Stimulated activated CD8-positive, alpha-beta memory T cell treated with anti-CD3 and anti-CD28 coated beads, Interleukin-4, amount 100 ng/mL, for 24 hours (primary cell): ENCODE data around the gene DIO3.

ENCODE experiments used
- DNase-seq: peaks from one replicate; pipeline ENCODE4 v3.0.0-alpha.2; 2020; ENCODE audit warnings: low read depth

DIO3 gene

DNA sequence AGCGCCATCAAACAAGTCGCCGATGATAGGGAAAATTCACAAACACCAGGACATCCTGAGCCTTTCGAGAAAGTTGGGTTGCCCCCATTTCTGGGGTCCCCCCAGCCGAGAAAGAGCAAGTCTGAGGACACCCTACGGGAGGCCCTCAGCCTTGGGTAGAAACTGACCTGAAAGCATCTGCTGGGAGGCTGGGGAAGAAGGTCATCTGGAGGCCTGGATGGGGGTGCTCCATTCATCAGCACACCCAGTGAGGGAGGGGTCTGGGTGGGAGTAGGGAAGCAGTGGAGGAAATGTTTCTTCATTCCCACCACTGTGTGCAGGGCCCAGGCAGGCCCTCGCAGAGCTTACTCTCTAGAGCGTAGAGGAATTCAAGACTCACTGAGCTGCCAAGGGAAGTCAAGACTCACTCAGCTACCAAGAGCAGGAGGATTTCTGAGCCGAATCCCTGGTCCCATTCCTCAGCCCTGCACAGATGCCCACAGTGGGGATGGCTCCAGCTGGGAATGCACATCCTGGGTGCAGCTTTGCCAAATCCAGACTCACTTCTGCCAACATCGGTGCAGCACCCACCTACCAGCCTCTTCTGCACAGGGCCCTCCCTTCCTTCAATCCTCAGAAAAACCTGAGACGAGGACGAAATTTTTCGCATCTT lies 38.1 kb downstream of the DIO3 start:
- no peak for DNase-seq

DNA sequence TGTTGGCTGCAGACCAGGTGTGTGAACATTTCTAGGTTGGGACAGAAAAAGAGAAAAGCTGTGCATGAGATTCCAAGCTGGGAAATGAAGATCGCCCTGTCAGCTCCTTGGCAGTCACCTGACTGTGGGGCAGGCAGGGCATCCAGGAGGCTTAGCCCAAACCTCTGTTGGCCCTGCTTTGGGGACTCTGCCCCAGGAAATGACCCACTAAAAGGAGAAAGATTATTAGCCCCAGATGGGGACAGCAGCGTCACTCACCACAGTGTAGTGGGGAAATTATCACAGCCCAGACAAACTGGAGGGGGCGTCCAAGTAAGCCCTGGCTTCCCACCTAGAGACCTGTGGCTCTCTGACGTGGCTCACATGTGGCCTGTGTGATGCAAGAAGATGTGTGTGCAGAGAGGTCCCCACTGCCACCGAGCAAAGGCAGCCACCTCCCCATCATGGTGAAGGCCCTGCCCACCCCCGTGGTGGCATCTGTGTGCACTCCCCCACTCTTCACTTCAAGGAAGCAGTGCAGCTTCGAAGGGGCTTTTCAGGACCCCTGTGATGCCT lies 39.1 kb downstream of the DIO3 start:
- DNase-seq, result no peak

DNA sequence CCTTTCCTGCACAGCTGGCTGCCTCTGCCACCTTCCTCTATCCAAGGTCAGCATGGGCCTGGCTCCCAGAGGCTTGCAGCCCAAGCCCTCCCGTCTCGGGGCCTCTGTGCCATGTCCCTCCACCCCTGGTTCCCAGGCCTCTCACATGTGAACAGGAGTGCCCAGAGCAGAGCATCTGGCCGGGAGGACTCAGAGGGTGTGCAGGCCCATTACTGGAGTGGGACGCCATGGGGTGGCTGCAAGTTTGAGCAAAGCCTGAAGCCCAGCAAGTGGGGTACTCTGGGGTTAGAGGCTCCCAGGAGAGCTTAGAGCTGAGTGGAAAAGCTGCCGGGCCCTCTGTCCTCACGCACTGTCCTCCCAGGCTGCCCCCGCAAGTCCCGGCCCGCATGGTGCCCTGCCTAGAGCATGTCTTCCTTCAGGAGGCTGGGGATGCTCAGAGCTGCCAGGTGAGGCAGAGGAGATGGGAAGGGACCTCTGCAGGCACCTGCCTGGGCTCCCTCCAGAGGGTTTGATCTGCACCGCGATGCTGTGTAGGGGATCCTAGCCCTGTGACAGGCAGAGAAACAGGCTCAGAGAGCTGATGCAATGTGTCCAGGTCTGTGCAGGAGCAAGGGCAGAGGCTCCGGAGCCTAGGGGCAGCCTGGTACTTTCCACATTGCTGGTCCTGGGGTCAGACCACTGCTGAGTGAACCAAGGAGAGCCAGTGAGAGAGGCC lies 39.8 kb downstream of the DIO3 start:
- DNase-seq, result no peak

DNA sequence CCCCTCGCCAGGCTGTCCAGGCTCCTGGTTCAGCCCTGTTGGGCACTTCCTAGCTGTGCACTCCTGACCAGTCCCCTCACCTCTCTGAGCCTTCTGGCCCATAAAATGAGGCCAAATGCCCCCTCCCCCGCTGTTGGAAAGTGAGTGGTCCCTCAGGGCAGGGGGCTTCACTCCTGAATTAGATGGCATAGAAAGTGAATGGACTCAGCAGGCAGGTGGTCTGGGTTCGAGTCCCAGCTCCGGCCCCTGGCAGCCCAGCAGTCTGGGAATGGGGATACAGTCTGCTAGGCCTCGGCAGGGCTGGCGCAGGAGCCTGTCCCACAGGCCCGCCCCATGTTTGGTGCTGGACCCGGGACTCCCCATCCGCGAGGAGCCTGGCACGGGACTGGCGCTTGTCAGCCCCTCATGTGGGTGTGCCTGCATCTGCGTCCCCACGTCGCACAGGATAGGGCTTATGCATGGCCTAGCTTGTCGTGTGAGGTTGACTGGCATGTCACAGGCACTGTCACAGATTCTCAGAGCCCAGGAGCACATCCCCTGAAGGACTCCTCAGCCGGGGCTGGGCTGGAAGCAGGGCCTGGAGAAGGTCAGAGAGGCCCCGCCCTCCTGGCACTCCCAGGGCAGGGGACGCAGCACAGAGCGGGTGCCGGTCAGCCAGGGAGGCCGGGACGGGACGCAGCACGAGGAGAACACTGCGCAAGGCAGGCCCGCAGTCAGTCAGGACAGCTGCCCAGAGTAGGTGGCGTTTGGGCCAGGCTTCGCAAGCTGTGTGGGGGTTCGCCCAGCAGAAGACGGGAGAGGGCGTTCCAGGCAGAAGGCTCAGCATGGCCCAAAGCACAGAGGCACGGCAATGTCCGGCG lies 40.5 kb downstream of the DIO3 start:
- DNase-seq, result no peak

DNA sequence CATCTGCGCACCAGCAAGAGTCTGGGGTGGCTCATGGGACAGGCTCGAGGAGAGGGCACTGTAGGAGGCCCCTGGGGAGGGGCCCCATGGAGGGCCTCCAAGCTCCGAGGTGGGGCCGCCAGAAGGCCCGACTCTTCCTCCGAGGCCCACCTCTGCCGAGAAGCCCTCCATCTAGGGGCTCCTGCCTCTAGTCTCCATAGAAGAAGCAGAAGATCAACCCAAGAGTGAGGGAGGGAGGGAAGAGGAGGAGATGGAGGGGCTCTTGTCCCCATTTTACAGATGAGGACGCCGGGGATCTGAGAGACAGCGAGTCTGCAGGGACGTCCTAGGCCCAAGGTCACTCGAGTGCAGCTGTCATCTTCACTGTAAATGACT lies 41.2 kb downstream of the DIO3 start:
- no peak for DNase-seq

DNA sequence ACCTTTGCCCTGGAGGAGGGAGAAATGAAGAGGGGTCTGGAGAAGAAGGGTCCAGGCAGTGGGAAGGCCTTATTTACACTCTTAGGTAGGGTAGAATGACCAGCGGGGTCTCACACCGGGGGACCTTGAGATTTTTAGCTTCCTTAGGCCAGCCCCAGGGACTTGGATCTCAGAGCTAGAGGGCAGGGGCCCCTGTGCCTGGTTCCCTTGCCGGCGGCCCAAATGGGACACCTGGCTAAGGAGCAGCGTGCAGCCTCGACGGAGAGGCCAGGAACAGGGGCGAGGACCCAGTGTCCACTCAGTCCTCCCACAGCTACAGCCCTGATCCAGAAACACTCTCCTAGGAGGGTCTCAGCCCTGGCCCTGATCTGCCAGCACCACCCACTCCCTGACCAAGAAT lies 41.8 kb downstream of the DIO3 start:
- DNase-seq, result no peak

DNA sequence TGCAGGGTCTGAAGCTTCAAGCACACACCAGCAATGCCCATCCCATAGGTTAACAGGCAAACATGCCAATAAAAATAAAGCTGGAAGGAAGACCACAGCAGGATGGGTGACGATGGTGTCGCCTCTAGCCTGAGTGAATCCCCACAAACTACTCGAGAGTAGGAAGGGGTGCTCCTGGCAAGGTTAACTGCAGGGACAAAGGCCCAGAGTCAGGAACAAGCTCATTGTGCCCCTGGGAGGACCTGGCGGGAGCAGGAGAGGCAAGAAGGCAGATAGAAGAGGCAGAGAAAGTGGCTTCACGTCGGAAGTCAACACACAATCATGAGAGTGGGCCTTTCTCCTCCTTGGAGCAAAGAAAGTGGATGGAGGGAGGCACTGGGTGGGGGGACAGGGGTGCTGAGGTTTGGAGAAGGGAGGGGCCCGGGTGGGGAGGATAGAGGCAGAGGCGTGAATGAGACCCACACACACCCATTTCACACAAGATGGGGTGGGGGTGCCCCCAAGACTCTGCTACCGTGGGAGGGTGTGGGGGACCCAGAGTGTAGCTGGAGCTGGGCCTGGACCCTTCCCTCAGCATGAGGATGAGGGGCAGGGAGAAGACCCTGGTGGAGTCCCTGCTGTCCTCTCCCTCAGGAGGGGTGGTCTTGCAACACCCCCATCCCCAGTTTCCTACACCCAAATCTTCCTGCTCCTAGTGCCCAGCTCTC lies 43.1 kb downstream of the DIO3 start:
- DNase-seq, result no peak

DNA sequence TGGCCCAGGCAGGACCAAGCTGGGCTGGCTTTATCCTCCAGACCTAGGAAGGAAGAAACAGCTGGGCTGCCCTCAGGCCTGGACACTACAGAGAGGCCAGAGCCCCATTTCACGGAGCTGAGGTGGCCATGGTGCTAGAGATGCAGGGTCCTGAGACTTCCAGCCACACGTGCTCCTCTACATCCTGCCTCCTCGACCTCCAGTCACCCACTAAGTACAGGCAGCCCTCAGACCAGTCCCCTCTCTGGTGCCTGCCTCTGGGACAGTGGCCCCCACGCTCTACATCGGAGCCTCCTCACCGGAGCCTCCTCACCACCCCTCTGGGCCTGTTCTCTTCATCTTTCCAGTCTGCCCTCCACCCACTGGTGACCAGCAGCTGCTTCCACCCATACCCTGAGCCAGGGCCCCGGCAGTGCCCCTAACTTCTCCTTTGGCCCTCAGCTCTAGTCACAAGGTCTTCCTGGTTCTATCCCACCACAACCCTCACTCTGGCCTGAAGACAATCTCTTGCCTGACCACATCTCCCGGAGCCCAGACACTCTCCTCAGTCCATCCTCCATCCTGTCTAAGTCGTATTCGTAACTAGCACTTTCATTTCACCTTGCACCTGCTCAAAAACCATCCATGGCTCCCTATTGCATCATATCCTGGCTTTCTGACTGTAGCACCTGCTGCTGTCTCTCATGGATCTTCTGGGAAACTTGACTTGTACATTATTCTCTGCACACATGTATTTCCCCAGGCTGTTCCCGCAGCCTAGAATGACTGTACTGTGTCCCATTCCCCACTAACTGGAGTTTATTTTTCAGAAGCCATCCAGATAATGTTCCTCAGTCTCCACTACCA lies 43.9 kb downstream of the DIO3 start:
- DNase-seq, result no peak

DNA sequence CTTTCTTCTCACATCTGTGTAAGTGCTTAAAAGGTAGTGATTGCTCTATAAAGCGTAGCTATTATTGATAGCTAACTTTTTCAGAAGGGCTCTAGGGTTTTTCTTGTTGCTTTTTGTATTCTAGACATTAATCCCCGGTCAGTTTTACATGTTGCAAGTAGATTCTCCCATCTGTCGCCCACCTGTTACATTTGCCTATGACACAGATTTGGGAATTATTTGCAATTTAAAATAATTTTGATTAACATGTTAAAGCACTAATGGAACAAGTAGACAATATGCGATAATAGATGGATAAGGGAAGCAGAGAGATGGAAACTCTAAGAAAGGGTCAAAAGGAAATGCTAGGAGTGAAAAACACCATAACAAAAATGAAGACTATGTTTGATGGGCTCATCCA lies 44.5 kb downstream of the DIO3 start:
- no peak for DNase-seq
